H1 (cell line): ENCODE results near the gene SLC35F6. TPM values are rescaled to one million over a fixed set of nuclear protein-coding genes. Genes with fewer than 3 reads are reported as not detected.

Experiments
- CTCF ChIA-PET: fragments of 300-600 bp; sonication (Branson Sonifier 250); formaldehyde crosslinking; loops from one replicate; lab custom pipeline; 2021; ENCODE audit not compliant: partially characterized antibody; lab: Charles Lee
- POLR2A ChIA-PET: fragments of 300-600 bp; sonication (Branson Sonifier 250); formaldehyde crosslinking; loops from one replicate; lab custom pipeline; 2021; ENCODE audit warnings: inconsistent platforms; ENCODE audit not compliant: partially characterized antibody; lab: Charles Lee
- DNase-seq, 2 experiments: peaks; one replicate each; pipeline versions ENCODE4 v3.0.0 to v3.0.0-alpha.2; 2010 to 2022; ENCODE audit warnings: low spot score in 2 of 2, low read depth in 1 of 2, mixed read lengths in 1 of 2
- FAIRE-seq: peaks from 2 replicates; lab custom pipeline; 2011; peaks lifted over from hg19 to GRCh38; lab: Jason Lieb, UNC
- H2AFZ ChIP-seq: 2 replicates; pipeline ENCODE4 v1.8.1; 2012; ENCODE audit warnings: low read length, inconsistent platforms
- H2AK5ac ChIP-seq: 2 replicates; pipeline ENCODE4 v1.6.1; 2013; ENCODE audit warnings: low read depth, low read length
- H2BK120ac ChIP-seq: replicated peaks from 2 replicates; pipeline ENCODE3; 2013; ENCODE audit warnings: low read depth, low read length, inconsistent platforms
- H2BK12ac ChIP-seq: 2 replicates; pipeline ENCODE4 v1.6.1; 2013; ENCODE audit warnings: low read depth, low read length
- H2BK15ac ChIP-seq: 2 replicates; pipeline ENCODE4 v1.6.1; 2013; ENCODE audit warnings: low read length
- H2BK20ac ChIP-seq: 2 replicates; pipeline ENCODE4 v1.6.1; 2013; ENCODE audit warnings: low read length
- H2BK5ac ChIP-seq: 2 replicates; pipeline ENCODE4 v1.6.1; 2013; ENCODE audit warnings: low read depth, low read length
- H3K14ac ChIP-seq: 2 replicates; pipeline ENCODE4 v1.6.1; 2013; ENCODE audit warnings: inconsistent platforms; ENCODE audit not compliant: insufficient read length
- H3K18ac ChIP-seq: 2 replicates; pipeline ENCODE4 v1.6.1; 2013; ENCODE audit warnings: low read length; ENCODE audit errors: extremely low read depth
- H3K23ac ChIP-seq: 2 replicates; pipeline ENCODE4 v1.6.1; 2013; ENCODE audit warnings: inconsistent platforms; ENCODE audit not compliant: insufficient read length
- H3K23me2 ChIP-seq: 2 replicates; pipeline ENCODE4 v1.6.1; 2013; ENCODE audit warnings: low read depth, low read length
- H3K27ac ChIP-seq: 2 replicates; pipeline ENCODE4 v1.6.1; 2011; ENCODE audit warnings: low read depth, low read length, inconsistent platforms
- H3K27me3 ChIP-seq, 4 experiments: replicated peaks in 1 of 4; 1 replicate in 1 of 4; 2 replicates in 3 of 4; pipeline versions ENCODE4 v1.6.1 to v1.8.1; 2011 to 2013; ENCODE audit warnings: low read length in 3 of 4, mild to moderate bottlenecking in 3 of 4, inconsistent platforms in 2 of 4, mixed read lengths in 2 of 4, moderate library complexity in 1 of 4; ENCODE audit not compliant: control insufficient read depth in 3 of 4, insufficient read depth in 3 of 4; ENCODE audit errors: extremely low read depth in 1 of 4
- H3K36me3 ChIP-seq, 4 experiments: 2 replicates each; pipeline versions ENCODE4 v1.6.1 to v1.8.1; 2011 to 2013; ENCODE audit warnings: mild to moderate bottlenecking in 4 of 4, low read length in 3 of 4, moderate library complexity in 2 of 4, control low read depth in 1 of 4, inconsistent platforms in 1 of 4; ENCODE audit not compliant: insufficient read depth in 4 of 4, control insufficient read depth in 2 of 4
- H3K4ac ChIP-seq: replicated peaks from 2 replicates; pipeline ENCODE3; 2013; ENCODE audit warnings: low read length, low read depth, mixed read lengths, inconsistent platforms; ENCODE audit not compliant: insufficient read length
- H3K4me1 ChIP-seq, 4 experiments: replicated peaks in 1 of 4; 1 replicate in 1 of 4; 2 replicates in 3 of 4; pipeline versions ENCODE4 v1.6.1 to v1.8.1; 2011 to 2013; ENCODE audit warnings: low read length in 3 of 4, inconsistent platforms in 2 of 4, mixed read lengths in 1 of 4; ENCODE audit not compliant: insufficient read depth in 4 of 4, control insufficient read depth in 3 of 4
- H3K4me2 ChIP-seq, 2 experiments: 2 replicates each; pipeline versions ENCODE4 v1.6.1 to v1.8.1; 2011 to 2013; ENCODE audit warnings: low read depth in 2 of 2, low read length in 2 of 2, control low read depth in 1 of 2, inconsistent platforms in 1 of 2, mild to moderate bottlenecking in 1 of 2; ENCODE audit not compliant: insufficient read depth in 1 of 2
- H3K4me3 ChIP-seq, 4 experiments: fragments of 200-600, 300-600 bp in 1 of 4; sonication (generic), shearing (Covaris generic), sonication (Bioruptor Twin) in 1 of 4; 2 replicates each; pipeline versions ENCODE4 v1.5.1 to v1.8.1; 2011 to 2016; ENCODE audit warnings: low read length in 4 of 4, low read depth in 3 of 4, control low read depth in 2 of 4, inconsistent platforms in 2 of 4, mild to moderate bottlenecking in 2 of 4, mixed read lengths in 1 of 4, moderate library complexity in 1 of 4; ENCODE audit not compliant: insufficient read depth in 2 of 4; ENCODE audit errors: extremely low read depth in 1 of 4
- H3K56ac ChIP-seq: replicated peaks from 2 replicates; pipeline ENCODE3; 2013; ENCODE audit warnings: low read depth, mild to moderate bottlenecking, mixed read lengths, low read length, inconsistent platforms; ENCODE audit not compliant: insufficient read length
- H3K79me1 ChIP-seq: 2 replicates; pipeline ENCODE4 v1.6.1; 2013; ENCODE audit warnings: low read depth, low read length, control low read depth
- H3K79me2 ChIP-seq, 2 experiments: 2 replicates each; pipeline versions ENCODE4 v1.6.1 to v1.8.1; 2012 to 2013; ENCODE audit warnings: low read length in 2 of 2, mild to moderate bottlenecking in 2 of 2, inconsistent platforms in 1 of 2; ENCODE audit not compliant: insufficient read depth in 2 of 2, control insufficient read depth in 1 of 2
- H3K9ac ChIP-seq, 4 experiments: replicated peaks in 1 of 4; 1 replicate in 1 of 4; 2 replicates in 3 of 4; pipeline versions ENCODE4 v1.6.1 to v1.8.1; 2011 to 2013; ENCODE audit warnings: low read depth in 3 of 4, low read length in 3 of 4, control low read depth in 2 of 4, mild to moderate bottlenecking in 2 of 4, moderate library complexity in 2 of 4, inconsistent platforms in 1 of 4; ENCODE audit errors: extremely low read depth in 1 of 4
- H3K9me3 ChIP-seq, 2 experiments: 2 replicates each; pipeline versions ENCODE4 v1.6.1 to v1.8.1; 2012 to 2013; ENCODE audit warnings: mild to moderate bottlenecking in 2 of 2, moderate library complexity in 2 of 2, control low read depth in 1 of 2, inconsistent platforms in 1 of 2, low read depth in 1 of 2, low read length in 1 of 2, mixed read lengths in 1 of 2; ENCODE audit not compliant: insufficient read depth in 2 of 2
- H4K20me1 ChIP-seq, 2 experiments: replicated peaks in 1 of 2; 2 replicates each; pipeline versions ENCODE3 to v1.8.1; 2011 to 2013; ENCODE audit warnings: inconsistent platforms in 2 of 2, low read length in 2 of 2, mild to moderate bottlenecking in 1 of 2; ENCODE audit not compliant: insufficient read depth in 2 of 2, control insufficient read depth in 1 of 2
- H4K5ac ChIP-seq: 2 replicates; pipeline ENCODE4 v1.6.1; 2013; ENCODE audit warnings: low read length, low read depth, mixed read lengths, inconsistent platforms; ENCODE audit not compliant: insufficient read length
- H4K8ac ChIP-seq: 2 replicates; pipeline ENCODE4 v1.8.0; 2013; ENCODE audit warnings: mild to moderate bottlenecking, moderate library complexity, low read length, inconsistent platforms; ENCODE audit not compliant: insufficient read depth; ENCODE audit errors: extremely low read depth
- H4K91ac ChIP-seq: replicated peaks from 2 replicates; pipeline ENCODE3; 2013; ENCODE audit warnings: low read length, mixed read lengths, inconsistent platforms; ENCODE audit not compliant: insufficient read length
- BCL11A ChIP-seq, 2 experiments: IDR thresholded peaks; one replicate each; pipeline ENCODE4 v1.6.1; 2011; ENCODE audit warnings: low read depth in 2 of 2, low read length in 2 of 2, mild to moderate bottlenecking in 2 of 2
- CTCF ChIP-seq, 3 experiments: IDR thresholded peaks; 1 replicate in 2 of 3; 2 replicates in 1 of 3; pipeline versions ENCODE4 v1.5.1 to v1.6.1; 2011; ENCODE audit warnings: low read length in 3 of 3, mild to moderate bottlenecking in 3 of 3, inconsistent platforms in 2 of 3, low read depth in 1 of 3, moderate library complexity in 1 of 3; ENCODE audit not compliant: insufficient read depth in 1 of 3; ENCODE audit errors: control extremely low read depth in 1 of 3
- RAD21 ChIP-seq, 2 experiments: IDR thresholded peaks in 1 of 2; conservative IDR thresholded peaks in 1 of 2; 2 replicates each; pipeline ENCODE4 v1.6.1; 2011; ENCODE audit warnings: low read depth in 2 of 2, low read length in 2 of 2, improper control_type of control experiment in 1 of 2, inconsistent platforms in 1 of 2, mild to moderate bottlenecking in 1 of 2, moderate library complexity in 1 of 2
- WGBS, 2 experiments: shearing (Covaris generic) in 1 of 2; methylation state at CpG; one replicate each; pipeline versions ENCODE4 v1.1.6 to v1.1.7; 2013 to 2015; ENCODE audit warnings: low lambda C conversion rate in 2 of 2, mixed read lengths in 2 of 2, inconsistent platforms in 1 of 2, low coverage in 1 of 2, missing lambda C conversion rate in 1 of 2; ENCODE audit not compliant: insufficient replicate concordance in 2 of 2, insufficient coverage in 1 of 2, insufficient read length in 1 of 2; ENCODE audit errors: extremely low coverage in 1 of 2, missing lambda C conversion rate in 1 of 2; 5-methylcytosine and 5-hydroxymethylcytosine counted together
- polyA plus RNA-seq, 7 experiments: library from polyadenylated mRNA; depleted of rRNA in 3 of 7; stranded (reverse) in 5 of 7; unstranded in 2 of 7; fragments of >200 nt in 5 of 7; fragments of 200-250 nt in 2 of 7; gene quantifications; 1 replicate in 5 of 7; 2 replicates in 1 of 7; 4 replicates in 1 of 7; pipeline versions ENCODE4 v1.2.1 to v1.2.3, GENCODE V29; 2011 to 2013; ENCODE audit warnings: missing spikeins in 2 of 7, mixed read lengths in 2 of 7
- total RNA-seq: library from RNA; stranded (reverse); fragmentation: NEBNext Ultra II Directional; extraction: Animal tissue kit (Norgen Biotek cat#: 25700); gene quantifications from 2 replicates; pipeline ENCODE4 v1.2.1, GENCODE V29; 2021

SLC35F6 gene
- total and polyA plus RNA-seq, 2 of the 8 experiments (the other 6 are each of a cell fraction or from before 2014, with no cell fraction given) = 11.2 to 13.5 TPM

- H3K56ac ChIP-seq = no peak overlapping the region
- no peak overlapping the region for H3K14ac ChIP-seq
- H2BK20ac ChIP-seq = no peak overlapping the region
- H4K91ac ChIP-seq = no peak overlapping the region
- H2AK5ac ChIP-seq = no peak overlapping the region
- H3K36me3 ChIP-seq = no peaks in the 10 kb centered on the region
- H2BK15ac ChIP-seq = no peak overlapping the region
- H3K4me3 ChIP-seq = no peak overlapping the region
- H4K8ac ChIP-seq = no peak overlapping the region
- H3K27ac ChIP-seq = no peak overlapping the region
- no peak overlapping the region for H3K18ac ChIP-seq
- 51% methylated on average over 9 of the region's 9 CpGs; no CpG with 5 or more reads in 1 of the 2 experiments for WGBS, 2 experiments
- DNase-seq (peak in 1 of 2 experiments; percentile 90), FAIRE-seq (peak; percentile 32)
- ChIA-PET CTCF (interaction anchor here (0.6 to 14.9 kb wide), 46 partner anchors 8 to 283 kb away, joined by 3 to 367 read pairs (median 5); partner anchors contain the start of gene SLC35F6), POLR2A (interaction anchor here (0.6 to 1.1 kb wide), 3 partner anchors 136 to 1051 kb away, joined by 3 to 6 read pairs (median 3); no protein-coding TSS in a partner anchor)
- H2BK12ac ChIP-seq = no peak overlapping the region
- H3K9ac ChIP-seq = no peak overlapping the region
- H4K20me1 ChIP-seq = no peaks in the 10 kb centered on the region
- H3K4me2 ChIP-seq = no peak overlapping the region
- no peak overlapping the region for H3K4ac ChIP-seq
- TF ChIP-seq RAD21 (IDR thresholded peaks at IDR 0.05 in 1 of 2, conservative IDR thresholded peaks at IDR 0.05 in 1 of 2; ENCODE audit: low read depth in 2 of 2, low read length in 2 of 2) (peak; percentile 97 to 98), CTCF (IDR thresholded peaks at IDR 0.05; ENCODE audit: control extremely low read depth in 1 of 3, insufficient read depth in 1 of 3, low read depth in 1 of 3, low read length in 3 of 3) (peak; percentile 76 to 95 (median 91)), BCL11A (IDR thresholded peaks at IDR 0.05; ENCODE audit: low read depth in 2 of 2, low read length in 2 of 2) (no peak)
- H3K79me1 ChIP-seq = no peaks in the 10 kb centered on the region
- H3K79me2 ChIP-seq = no peaks in the 10 kb centered on the region
- no peak overlapping the region for H2AFZ ChIP-seq
- no peak overlapping the region for H2BK5ac ChIP-seq
- H3K23me2 ChIP-seq = no peaks in the 10 kb centered on the region
- no peak overlapping the region for H4K5ac ChIP-seq
- peaks cover 0 to under 1% (median under 1%) of the 10 kb centered on the region in 4 experiments; a peak in 4 of 7 replicates for H3K4me1 ChIP-seq
- no peaks in the 10 kb centered on the region for H3K9me3 ChIP-seq
- peaks cover 0 to 5% (median 0%) of the 10 kb centered on the region in 4 experiments; a peak in 3 of 7 replicates for H3K27me3 ChIP-seq
- no peak overlapping the region for H3K23ac ChIP-seq
- H2BK120ac ChIP-seq = no peak overlapping the region
Observed at GRCh38 chr2:26745609-26746327, 18.3 kb upstream of the SLC35F6 start.
